Lower leg skin (tissue), 4 donors: ENCODE results near the gene CLC. TPM values are rescaled to one million over a fixed set of nuclear protein-coding genes. Genes with fewer than 3 reads are reported as not detected.

Experiments
- DNase-seq, 2 donors: peaks; one replicate each; pipeline ENCODE4 v3.0.0-alpha.2; 2019; ENCODE audit warnings: low spot score in 2 of 2
- H3K4me3 ChIP-seq: fragments of 200-600 bp; sonication (generic); 2 replicates; pipeline ENCODE4 v1.5.1; 2017; ENCODE audit warnings: mild to moderate bottlenecking, low read depth; ENCODE audit not compliant: poor library complexity, severe bottlenecking
- POLR2A ChIP-seq, 2 donors: fragments of 450-650 bp; IDR thresholded peaks; one replicate each; pipeline ENCODE4 v1.6.1; 2016 to 2017; ENCODE audit warnings: antibody characterized with exemption in 2 of 2, mild to moderate bottlenecking in 1 of 2, moderate library complexity in 1 of 2
- WGBS, 2 donors: methylation state at CpG; one replicate each; pipeline ENCODE4 v1.1.5; 2018; 5-methylcytosine and 5-hydroxymethylcytosine counted together
- intact Hi-C: fragments of 100-400 bp; cut with DNase I; formaldehyde crosslinking; loops from one replicate; pipeline ENCODE4 v1.15.0; 2023; ENCODE audit warnings: low total_unique reads
- total RNA-seq, 4 donors: library from RNA; depleted of rRNA; stranded (reverse); fragments of >200 nt; gene quantifications; one replicate each; pipeline ENCODE4 v1.1.0, GENCODE V29; 2016
- TF ChIP-seq, protein P1 (sequence below), 3 donors: fragments of 450-650 bp; IDR thresholded peaks; one replicate each; pipeline ENCODE4 v1.5.1; 2016; ENCODE audit warnings: antibody characterized with exemption in 3 of 3, mild to moderate bottlenecking in 3 of 3, moderate library complexity in 2 of 3

The CLC gene
- total RNA-seq, 4 donors from 2014 or later: not detected

- WGBS, 2 donors: 81 to 86% methylated on average over 6 of the region's 6 CpGs
- no peak for TF ChIP-seq POLR2A (IDR thresholded peaks at IDR 0.05)
- TF ChIP-seq, protein P1, sequence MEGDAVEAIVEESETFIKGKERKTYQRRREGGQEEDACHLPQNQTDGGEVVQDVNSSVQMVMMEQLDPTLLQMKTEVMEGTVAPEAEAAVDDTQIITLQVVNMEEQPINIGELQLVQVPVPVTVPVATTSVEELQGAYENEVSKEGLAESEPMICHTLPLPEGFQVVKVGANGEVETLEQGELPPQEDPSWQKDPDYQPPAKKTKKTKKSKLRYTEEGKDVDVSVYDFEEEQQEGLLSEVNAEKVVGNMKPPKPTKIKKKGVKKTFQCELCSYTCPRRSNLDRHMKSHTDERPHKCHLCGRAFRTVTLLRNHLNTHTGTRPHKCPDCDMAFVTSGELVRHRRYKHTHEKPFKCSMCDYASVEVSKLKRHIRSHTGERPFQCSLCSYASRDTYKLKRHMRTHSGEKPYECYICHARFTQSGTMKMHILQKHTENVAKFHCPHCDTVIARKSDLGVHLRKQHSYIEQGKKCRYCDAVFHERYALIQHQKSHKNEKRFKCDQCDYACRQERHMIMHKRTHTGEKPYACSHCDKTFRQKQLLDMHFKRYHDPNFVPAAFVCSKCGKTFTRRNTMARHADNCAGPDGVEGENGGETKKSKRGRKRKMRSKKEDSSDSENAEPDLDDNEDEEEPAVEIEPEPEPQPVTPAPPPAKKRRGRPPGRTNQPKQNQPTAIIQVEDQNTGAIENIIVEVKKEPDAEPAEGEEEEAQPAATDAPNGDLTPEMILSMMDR (IDR thresholded peaks at IDR 0.05): no peak
- intact Hi-C loops: no loop called here
- no peak overlapping the region for H3K4me3 ChIP-seq
- no peak for DNase-seq
Measured at GRCh38 chr19:39708594-39708993, 29.2 kb downstream of the CLC start.

GRCh38 chr19:39705578-39706188, 32.1 kb downstream of the CLC start:
- intact Hi-C loops: no loop called here
- DNase-seq: no peak
- 69 to 73% methylated on average over 8 of the region's 8 CpGs for WGBS, 2 donors
- TF ChIP-seq POLR2A (IDR thresholded peaks at IDR 0.05): no peak
- TF ChIP-seq, protein P1 (IDR thresholded peaks at IDR 0.05): no peak
- no peak overlapping the region for H3K4me3 ChIP-seq

DNA sequence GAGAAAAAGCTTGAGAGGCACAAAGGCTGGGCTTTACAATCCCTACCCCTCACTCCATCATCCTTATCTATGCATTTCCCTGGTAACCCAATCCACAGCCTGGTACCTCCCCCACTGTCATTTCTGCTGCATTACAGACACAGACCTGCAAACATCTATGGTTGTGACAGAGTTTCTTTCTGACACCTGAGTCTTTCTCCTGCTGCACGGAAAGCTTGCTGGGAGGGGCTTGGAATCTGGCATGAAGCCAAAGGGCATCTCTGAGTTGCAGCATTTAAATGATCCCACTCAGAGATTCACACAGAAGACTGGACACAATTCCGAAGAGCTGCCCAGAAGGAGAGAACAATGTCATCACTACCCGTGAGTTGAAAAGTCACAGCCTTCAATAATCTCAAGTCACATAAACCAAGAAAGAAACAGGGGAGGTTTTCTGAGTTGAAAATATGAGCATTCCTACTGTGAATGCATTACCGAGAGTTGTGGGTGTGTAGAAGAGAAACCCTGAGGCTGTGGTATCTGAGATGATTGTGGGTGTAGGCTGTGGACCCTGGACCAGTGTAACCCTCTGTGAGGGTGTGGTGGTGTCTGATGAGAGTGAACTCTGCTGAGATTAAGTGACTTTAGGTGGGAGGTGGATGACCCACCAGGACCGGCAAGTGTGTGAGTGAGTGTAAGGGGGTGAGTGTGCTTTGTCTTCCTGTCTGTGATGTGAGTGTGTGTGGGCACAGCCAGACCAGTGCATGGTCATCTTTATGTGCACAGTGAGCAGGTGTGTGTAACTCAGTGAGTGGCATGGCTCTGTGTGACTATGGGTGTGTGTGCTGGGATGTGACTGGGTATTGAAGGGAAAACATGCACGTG, 33.4 kb downstream of the CLC start, which contains the start of gene LGALS14:
Gene LGALS14 (plus strand): TSS at position 301 of the 864 bp plus-strand sequence. CDS start 48 bp downstream, at position 349.
- intact Hi-C loops: no loop called here
- H3K4me3 ChIP-seq: no peak within 1 kb of the TSS
- WGBS, 2 donors: 47 to 61% methylated on average over 6 of the region's 6 CpGs
- TF ChIP-seq POLR2A (IDR thresholded peaks at IDR 0.05): no peak
- TF ChIP-seq, protein P1 (IDR thresholded peaks at IDR 0.05): no peak
- DNase-seq: no peak

DNA sequence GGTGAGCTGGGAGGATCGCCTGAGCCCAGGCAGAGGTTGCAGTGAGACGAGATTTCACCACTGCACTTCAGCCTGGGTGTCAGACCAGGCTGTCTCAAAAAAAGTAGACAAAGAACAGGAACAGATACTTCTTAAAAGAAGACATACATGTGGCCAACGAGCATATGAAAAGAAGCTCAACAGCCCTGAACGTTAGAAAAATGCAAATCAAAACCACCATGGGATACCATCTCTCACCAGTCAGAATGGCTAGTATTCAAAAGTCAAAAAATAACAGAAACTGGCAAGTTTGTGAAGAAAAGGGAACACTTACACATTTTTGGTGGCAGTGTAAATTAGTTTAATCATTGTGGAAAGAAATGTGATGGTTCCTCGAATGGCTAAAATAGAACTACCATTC, 36.5 kb downstream of the CLC start:
- WGBS, 2 donors: 71 to 72% methylated on average over 5 of the region's 5 CpGs

GRCh38 chr19:39698535-39698934, 39.3 kb downstream of the CLC start:
- TF ChIP-seq, protein P1 (IDR thresholded peaks at IDR 0.05): no peak
- TF ChIP-seq POLR2A (IDR thresholded peaks at IDR 0.05): no peak

More for the DNA sequence above, 36.5 kb downstream of the CLC start:
- no peak overlapping the region for H3K4me3 ChIP-seq
- DNase-seq: no peak
- TF ChIP-seq, protein P1 (IDR thresholded peaks at IDR 0.05): no peak
- no peak for TF ChIP-seq POLR2A (IDR thresholded peaks at IDR 0.05)
- intact Hi-C loops: no loop called here

More at GRCh38 chr19:39698535-39698934, 39.3 kb downstream of the CLC start:
- intact Hi-C loops: no loop called here
- no peak for DNase-seq
- H3K4me3 ChIP-seq: no peak overlapping the region
